ENCODE measurements around the gene MRPL3. TPM values are rescaled to one million over a fixed set of nuclear protein-coding genes. Genes with fewer than 3 reads are reported as not detected.
A peak's percentile ranks its signal among the peaks of the same experiment; 100 is the strongest.

The MRPL3 gene
- 30.6 TPM for total RNA-seq

DNA sequence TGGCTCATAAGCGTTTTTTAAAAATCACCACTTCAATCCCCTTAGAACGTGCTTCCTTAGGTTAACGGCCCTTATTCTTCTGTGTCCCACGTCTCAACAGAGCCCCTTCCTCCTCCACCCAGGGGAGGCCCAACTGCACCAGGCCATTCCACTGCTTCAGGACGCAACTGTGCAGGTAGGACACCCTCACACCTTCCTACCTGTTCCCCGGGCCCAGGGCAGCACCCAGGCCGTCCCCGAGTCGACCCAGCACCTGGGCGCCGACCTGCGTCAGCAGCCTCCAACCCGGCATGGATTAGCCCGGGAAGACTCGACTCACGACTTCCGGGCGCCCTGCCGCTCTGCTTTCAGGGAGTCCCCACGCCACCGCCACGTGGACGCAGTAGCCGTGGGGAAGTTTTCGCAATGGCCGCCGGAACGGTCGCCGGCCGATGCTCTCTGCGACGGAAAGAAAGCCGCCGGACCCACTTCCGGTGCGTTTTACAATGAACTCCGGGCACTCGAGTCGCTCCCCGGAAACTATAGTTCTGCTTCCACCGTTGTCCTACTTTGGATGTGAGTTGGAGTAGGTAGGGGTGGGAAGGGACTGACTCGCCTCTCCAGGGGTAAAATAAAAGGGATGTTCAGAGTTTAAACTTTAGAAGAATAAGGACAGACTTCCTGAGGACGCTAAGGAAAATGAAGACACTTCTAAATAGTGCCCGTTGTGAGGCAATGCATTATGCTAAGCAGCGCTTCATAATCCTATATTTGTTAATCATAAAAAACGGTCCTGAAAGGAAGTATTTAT lies at the start of gene MRPL3:
TSS of gene MRPL3 (minus strand) at position 442 of the 790 bp plus-strand sequence. CDS start at position 292, 150 bp downstream.
- peak; percentile 97 for ATAC-seq
- peak; percentile 90 for DNase-seq (ENCODE audit: low spot score)

GRCh38 chr3:131551761-131552160 lies 49.0 kb upstream of the MRPL3 start:
- no peak for ATAC-seq

GRCh38 chr3:131550562-131551465 lies 48.0 kb upstream of the MRPL3 start:
- DNase-seq (ENCODE audit: low spot score) (no peak), ATAC-seq (no peak)

More at GRCh38 chr3:131551761-131552160, 49.0 kb upstream of the MRPL3 start:
- DNase-seq (ENCODE audit: low spot score): no peak

DNA sequence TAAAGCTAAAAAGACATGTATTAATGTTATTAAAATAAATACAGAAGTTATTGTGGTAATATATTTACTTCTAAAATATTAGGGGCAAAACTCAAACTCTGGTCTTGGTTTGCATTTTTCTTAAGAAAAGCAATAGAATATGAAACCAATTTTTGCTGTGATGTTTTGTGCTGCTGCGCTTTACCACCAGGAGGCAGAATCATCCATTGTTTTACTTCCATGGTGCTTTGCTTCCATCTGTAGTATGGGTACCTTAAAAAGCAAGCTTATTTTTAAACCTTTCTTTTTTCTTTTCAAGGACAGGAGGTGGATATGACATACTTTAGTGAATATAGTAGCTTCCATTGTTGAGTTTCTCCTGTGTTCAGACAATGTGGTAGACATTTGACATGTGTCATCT lies 46.6 kb upstream of the MRPL3 start:
- DNase-seq (ENCODE audit: low spot score) (no peak), ATAC-seq (no peak)

DNA sequence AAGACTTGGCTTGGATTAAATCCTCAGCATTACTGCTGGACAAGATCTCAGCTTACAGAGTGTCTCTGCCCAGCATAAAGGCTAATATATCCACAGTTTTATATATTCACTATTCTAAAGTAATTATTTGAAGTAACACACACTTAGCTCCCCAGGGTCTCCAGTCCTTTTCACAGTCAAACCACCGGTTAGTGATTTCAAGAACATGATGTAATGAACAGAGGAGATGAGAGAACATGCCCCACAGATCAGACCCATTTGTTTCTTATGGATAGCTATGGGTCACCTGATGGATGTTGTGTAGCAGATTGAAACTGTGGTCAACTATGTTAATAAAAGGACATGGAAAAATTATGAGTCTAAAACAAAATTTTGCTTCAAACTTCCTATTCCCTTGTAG lies 44.8 kb upstream of the MRPL3 start:
- DNase-seq (ENCODE audit: low spot score): no peak

GRCh38 chr3:131546441-131546840 lies 43.7 kb upstream of the MRPL3 start:
- DNase-seq (ENCODE audit: low spot score) (no peak), ATAC-seq (no peak)

More for the DNA sequence above, 44.8 kb upstream of the MRPL3 start:
- ATAC-seq: no peak

GRCh38 chr3:131544557-131544956 lies 41.8 kb upstream of the MRPL3 start:
- no peak for ATAC-seq
- no peak for DNase-seq (ENCODE audit: low spot score)

- ATAC-seq: peak; percentile 98
- peak; percentile 89 for DNase-seq (ENCODE audit: low spot score)
Measured at GRCh38 chr3:131543714-131544113, 40.9 kb upstream of the MRPL3 start.

- no peak for DNase-seq (ENCODE audit: low spot score)
- no peak for ATAC-seq
Measured at GRCh38 chr3:131541288-131541687, 38.5 kb upstream of the MRPL3 start.

DNA sequence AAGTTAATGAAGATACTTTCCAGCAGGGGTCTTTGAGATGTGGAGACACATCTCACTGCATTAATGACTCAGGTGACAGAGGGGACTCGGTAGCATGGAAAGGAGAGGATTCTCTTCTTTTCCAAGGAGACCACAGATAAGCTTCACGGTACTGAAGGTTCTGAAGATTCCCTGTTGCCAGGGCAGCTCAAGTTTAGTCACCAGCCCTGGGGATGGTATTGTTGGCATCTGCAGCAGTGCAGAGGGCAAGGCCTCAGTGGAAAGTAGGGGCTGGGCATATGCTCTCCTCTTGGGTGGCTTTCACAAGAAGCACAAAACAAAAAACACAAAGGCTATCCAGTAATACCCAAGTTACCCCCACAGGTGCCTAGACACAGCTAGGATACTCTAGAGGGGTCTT lies 38.0 kb upstream of the MRPL3 start:
- ATAC-seq (no peak), DNase-seq (ENCODE audit: low spot score) (no peak)

DNA sequence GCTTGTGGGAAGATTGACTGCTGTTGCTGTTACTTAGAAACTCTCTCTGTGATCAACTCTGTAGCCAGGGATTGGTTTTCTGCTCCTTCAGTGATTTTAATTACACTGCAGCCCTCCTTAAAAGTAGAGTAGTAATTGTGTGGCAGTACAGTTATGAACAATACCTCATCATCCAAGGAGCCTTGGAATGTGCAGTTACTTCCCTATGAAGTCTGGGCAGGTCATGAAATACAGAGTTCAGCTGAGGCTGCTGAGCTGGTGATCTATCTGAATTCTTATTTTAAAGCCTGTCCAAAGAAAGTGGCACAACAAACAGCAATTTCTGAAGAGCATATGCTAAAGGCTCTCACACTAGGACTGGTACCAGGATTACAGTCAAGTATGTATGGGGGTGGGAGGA lies 37.4 kb upstream of the MRPL3 start:
- DNase-seq (ENCODE audit: low spot score) (no peak), ATAC-seq (no peak)

GRCh38 chr3:131538968-131539367 lies 36.2 kb upstream of the MRPL3 start:
- DNase-seq (ENCODE audit: low spot score) (no peak), ATAC-seq (no peak)

- ATAC-seq: no peak
Measured at GRCh38 chr3:131537531-131537930, 34.8 kb upstream of the MRPL3 start.

DNA sequence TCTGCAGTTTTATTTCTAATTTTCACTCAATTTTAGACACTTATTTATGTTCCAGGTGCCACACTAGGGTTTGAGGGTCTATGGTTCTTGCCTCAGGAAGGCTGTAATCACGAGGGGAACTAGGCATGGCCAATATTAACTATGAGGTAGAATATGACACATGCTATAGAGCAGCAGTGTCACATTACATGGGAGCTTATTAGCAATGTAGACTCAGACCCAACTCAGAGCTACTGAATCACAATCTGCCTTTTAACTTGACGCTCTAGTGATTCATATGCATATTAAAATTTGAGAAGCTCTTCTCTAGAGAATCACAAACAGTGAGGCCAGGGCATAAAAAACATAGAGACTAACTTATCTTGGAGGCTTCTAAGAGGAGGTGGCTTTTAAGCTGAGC lies 32.8 kb upstream of the MRPL3 start:
- no peak for DNase-seq (ENCODE audit: low spot score)
- no peak for ATAC-seq

More at GRCh38 chr3:131537531-131537930, 34.8 kb upstream of the MRPL3 start:
- no peak for DNase-seq (ENCODE audit: low spot score)

DNA sequence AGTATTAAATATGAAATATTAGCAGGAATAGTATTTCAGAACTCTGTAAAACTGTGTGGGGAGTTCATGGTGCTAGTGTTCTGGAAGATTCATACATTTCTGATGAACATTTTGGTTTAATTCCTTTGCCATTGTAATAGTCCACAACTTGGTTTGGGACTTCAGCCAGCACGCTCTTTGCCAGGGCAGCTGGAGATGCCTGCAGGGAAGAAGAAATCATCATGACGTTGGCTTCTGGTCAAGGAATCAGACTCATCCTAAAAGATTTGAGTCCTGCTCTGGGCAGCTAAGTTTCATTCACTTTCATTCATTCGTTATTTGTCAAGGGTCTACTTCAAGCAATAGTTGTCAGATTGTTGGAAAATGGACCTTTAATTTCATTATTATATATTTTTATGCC lies 32.4 kb upstream of the MRPL3 start:
- DNase-seq (ENCODE audit: low spot score): no peak
- no peak for ATAC-seq

- peak; percentile 67 for ATAC-seq
- DNase-seq (ENCODE audit: low spot score): no peak
Measured at GRCh38 chr3:131532645-131533044, 29.9 kb upstream of the MRPL3 start.

DNA sequence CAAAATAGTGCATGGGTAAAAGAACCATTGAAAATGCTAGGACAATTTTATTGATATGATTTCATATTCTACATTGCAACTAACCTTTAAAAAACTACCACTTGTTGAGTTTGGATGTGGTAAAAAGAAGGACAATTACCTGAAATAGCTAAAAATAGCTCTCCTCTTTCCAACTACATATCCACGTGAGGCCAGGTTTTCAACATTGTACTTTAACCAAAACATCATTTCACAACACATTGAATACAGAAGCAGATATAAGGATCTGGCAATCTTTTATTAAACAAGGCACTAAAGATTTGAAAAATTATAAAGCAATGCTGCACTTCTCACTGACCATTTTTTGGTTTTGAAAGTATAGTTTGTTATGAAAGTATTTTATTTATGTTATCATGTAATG lies 28.1 kb upstream of the MRPL3 start:
- DNase-seq (ENCODE audit: low spot score) (no peak), ATAC-seq (peak; percentile 81)

GRCh38 chr3:131530388-131530787 lies 27.6 kb upstream of the MRPL3 start:
- no peak for DNase-seq (ENCODE audit: low spot score)
- ATAC-seq: no peak

GRCh38 chr3:131526801-131527347 lies 24.1 kb upstream of the MRPL3 start:
- DNase-seq (ENCODE audit: low spot score) (peak; percentile 46), ATAC-seq (peak; percentile 73)

- DNase-seq (ENCODE audit: low spot score) (no peak), ATAC-seq (no peak)
Measured at GRCh38 chr3:131518680-131519079, 15.9 kb upstream of the MRPL3 start.

DNA sequence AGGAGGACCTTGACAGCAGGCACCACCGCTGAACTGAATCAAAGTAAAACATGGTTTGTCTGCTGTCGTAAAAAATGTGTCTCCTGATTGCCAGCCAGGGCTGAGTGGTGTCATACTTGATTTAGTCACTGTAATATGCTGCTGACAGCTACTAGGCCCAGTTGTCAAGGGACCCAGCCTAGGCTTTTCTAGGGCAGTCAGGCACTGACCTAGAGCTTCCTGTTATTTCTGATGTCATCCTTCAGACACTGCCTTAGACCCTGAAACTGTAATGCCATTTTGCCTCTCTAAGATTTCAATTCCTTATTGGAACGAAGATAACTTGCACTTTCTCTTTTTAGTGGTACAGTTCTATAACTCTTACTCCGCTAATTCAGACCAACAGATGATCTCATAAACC lies 2.6 kb upstream of the MRPL3 start:
- DNase-seq (ENCODE audit: low spot score) (no peak), ATAC-seq (no peak)

DNA sequence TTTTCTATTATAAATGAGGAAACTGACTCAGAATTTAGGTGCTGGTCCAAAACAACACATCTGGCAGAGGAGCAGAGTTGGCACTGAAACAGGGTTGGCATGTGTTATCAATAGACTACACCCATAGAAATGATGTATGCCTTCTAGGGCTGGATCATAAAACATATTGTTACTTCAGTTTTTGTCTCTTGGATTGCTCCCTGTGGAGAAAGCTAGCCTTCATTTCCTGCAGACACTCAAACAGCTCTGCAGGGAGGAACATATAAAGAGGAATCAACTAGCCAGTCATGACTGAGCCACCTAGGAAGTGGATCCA lies 507 bp upstream of the MRPL3 start:
- DNase-seq (ENCODE audit: low spot score) (no peak), ATAC-seq (no peak)

Data from left lobe of liver (tissue), 2 donors.